ENCODE results near the gene CCT7. TPM values are rescaled to one million over a fixed set of nuclear protein-coding genes. Genes with fewer than 3 reads are reported as not detected.

CCT7 gene
- total and polyA plus RNA-seq, 2 donors (not counting 3 experiments of a cell fraction or from before 2014, with no cell fraction given), result 343 to 362 TPM

DNA sequence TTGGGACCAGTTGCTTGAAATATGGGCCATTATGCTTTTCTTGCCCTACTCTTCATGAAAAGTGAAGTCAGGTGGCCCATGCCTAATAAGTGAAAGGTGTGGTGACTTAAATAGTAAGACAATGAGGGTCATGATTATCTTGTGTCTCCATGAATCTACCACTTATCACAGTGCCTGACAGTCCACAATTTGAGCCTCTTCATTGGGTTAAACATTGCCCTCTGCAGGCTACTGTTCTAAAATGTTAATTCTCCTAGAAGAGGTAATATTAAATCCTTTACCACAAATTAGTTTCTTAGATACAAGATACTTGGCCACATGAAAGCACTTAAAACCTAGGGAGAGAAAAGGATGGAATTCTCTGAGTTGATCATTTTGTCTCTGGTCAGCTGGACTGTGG, 55.2 kb downstream of the CCT7 start:
- BruUV-seq (replicated peaks), result no TSS peak
- CTCF ChIA-PET, result interaction anchor here (1.1 kb wide), 1 partner anchor 32 kb away, joined by 3 read pairs; no protein-coding TSS in a partner anchor

More for the DNA sequence above, 55.2 kb downstream of the CCT7 start:
- H4K20me1 ChIP-seq (replicated peaks; ENCODE audit: control insufficient read depth, extremely low read depth, insufficient read depth, low read length), result no peaks in the 10 kb centered on the region
- no peaks in the 10 kb centered on the region for H3K4me1 ChIP-seq (ENCODE audit: control insufficient read depth, extremely low read depth, insufficient read depth, low read length)
- H3K9ac ChIP-seq (replicated peaks; ENCODE audit: extremely low read depth, insufficient read depth, low read length), result no peak overlapping the region
- FAIRE-seq (no peak), DNase-seq (ENCODE audit: low read depth, low spot score) (no peak)
- TF ChIP-seq GATA2 (IDR thresholded peaks at IDR 0.05; ENCODE audit: insufficient read depth, insufficient read length, low read depth, low read length) (no peak), MYC (IDR thresholded peaks at IDR 0.05; ENCODE audit: low read depth, low read length) (no peak), POLR2AphosphoS5 (IDR thresholded peaks at IDR 0.05; ENCODE audit: insufficient read depth, low read depth, low read length) (no peak), POLR2A (IDR thresholded peaks at IDR 0.05; ENCODE audit: low read depth, low read length) (no peak), EZH2 (IDR thresholded peaks at IDR 0.05; ENCODE audit: borderline replicate concordance, low read depth, low read length, severe bottlenecking) (no peak), JUN (IDR thresholded peaks at IDR 0.05; ENCODE audit: borderline replicate concordance, insufficient read depth, insufficient read length, low read depth) (no peak), FOS (IDR thresholded peaks at IDR 0.05; ENCODE audit: borderline replicate concordance, insufficient read depth, low read length) (no peak)
- TF ChIP-seq, protein P1, sequence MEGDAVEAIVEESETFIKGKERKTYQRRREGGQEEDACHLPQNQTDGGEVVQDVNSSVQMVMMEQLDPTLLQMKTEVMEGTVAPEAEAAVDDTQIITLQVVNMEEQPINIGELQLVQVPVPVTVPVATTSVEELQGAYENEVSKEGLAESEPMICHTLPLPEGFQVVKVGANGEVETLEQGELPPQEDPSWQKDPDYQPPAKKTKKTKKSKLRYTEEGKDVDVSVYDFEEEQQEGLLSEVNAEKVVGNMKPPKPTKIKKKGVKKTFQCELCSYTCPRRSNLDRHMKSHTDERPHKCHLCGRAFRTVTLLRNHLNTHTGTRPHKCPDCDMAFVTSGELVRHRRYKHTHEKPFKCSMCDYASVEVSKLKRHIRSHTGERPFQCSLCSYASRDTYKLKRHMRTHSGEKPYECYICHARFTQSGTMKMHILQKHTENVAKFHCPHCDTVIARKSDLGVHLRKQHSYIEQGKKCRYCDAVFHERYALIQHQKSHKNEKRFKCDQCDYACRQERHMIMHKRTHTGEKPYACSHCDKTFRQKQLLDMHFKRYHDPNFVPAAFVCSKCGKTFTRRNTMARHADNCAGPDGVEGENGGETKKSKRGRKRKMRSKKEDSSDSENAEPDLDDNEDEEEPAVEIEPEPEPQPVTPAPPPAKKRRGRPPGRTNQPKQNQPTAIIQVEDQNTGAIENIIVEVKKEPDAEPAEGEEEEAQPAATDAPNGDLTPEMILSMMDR (IDR thresholded peaks at IDR 0.05; ENCODE audit: extremely low read depth in 1 of 2, insufficient read depth in 1 of 2, low read depth in 1 of 2, low read length in 2 of 2), result no peak
- TF ChIP-seq, protein P2, sequence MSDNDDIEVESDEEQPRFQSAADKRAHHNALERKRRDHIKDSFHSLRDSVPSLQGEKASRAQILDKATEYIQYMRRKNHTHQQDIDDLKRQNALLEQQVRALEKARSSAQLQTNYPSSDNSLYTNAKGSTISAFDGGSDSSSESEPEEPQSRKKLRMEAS (IDR thresholded peaks at IDR 0.05; ENCODE audit: insufficient read depth, insufficient read length), result no peak
- H3K9me3 ChIP-seq (replicated peaks; ENCODE audit: control insufficient read depth, insufficient read depth, low read length), result no peaks in the 10 kb centered on the region
- intact Hi-C loops (cut with micrococcal nuclease), result no loop called here
- H3K9me1 ChIP-seq (replicated peaks; ENCODE audit: control insufficient read depth, extremely low read depth, insufficient read depth, low read length), result no peaks in the 10 kb centered on the region
- no peaks in the 10 kb centered on the region for H3K79me2 ChIP-seq (ENCODE audit: control insufficient read depth, insufficient read depth, low read length)
- H2AFZ ChIP-seq (ENCODE audit: low read depth, low read length), result no peak overlapping the region
- dilution Hi-C loops (cut with MboI; ENCODE audit: extremely low pct_ligation_motif_present, low sequenced_read_pairs), result no loop called here
- peaks cover 48 to 85% of the 10 kb centered on the region in 2 experiments for H3K27me3 ChIP-seq (ENCODE audit: control insufficient read depth in 2 of 2, insufficient read depth in 2 of 2, low read length in 2 of 2)
- POLR2A ChIA-PET, result no interaction called here
- H3K27ac ChIP-seq (ENCODE audit: insufficient read depth, low read depth, low read length), result no peak overlapping the region
- no peak overlapping the region for H3K4me2 ChIP-seq (ENCODE audit: insufficient read depth, low read length)
- H3K4me3 ChIP-seq (replicated peaks in 1 of 3; ENCODE audit: insufficient read depth in 1 of 3, low read depth in 1 of 3, low read length in 3 of 3), result no peak overlapping the region
- H3K36me3 ChIP-seq (ENCODE audit: control insufficient read depth in 2 of 2, extremely low read depth in 1 of 2, insufficient read depth in 2 of 2, low read length in 2 of 2), result no peaks in the 10 kb centered on the region

Measured in endothelial cell of umbilical vein (primary cell).